HG03354 (cell line): ENCODE results near the gene AIFM1.
A peak's percentile ranks its signal among the peaks of the same experiment; 100 is the strongest.

Source experiments
- ATAC-seq: cut with Tn5 transposase; IDR thresholded peaks from one replicate; pipeline ENCODE4 v1.9.1; 2021; ENCODE audit warnings: mild to moderate bottlenecking; ENCODE audit not compliant: unreplicated experiment, poor library complexity, severe bottlenecking

AIFM1 gene

DNA sequence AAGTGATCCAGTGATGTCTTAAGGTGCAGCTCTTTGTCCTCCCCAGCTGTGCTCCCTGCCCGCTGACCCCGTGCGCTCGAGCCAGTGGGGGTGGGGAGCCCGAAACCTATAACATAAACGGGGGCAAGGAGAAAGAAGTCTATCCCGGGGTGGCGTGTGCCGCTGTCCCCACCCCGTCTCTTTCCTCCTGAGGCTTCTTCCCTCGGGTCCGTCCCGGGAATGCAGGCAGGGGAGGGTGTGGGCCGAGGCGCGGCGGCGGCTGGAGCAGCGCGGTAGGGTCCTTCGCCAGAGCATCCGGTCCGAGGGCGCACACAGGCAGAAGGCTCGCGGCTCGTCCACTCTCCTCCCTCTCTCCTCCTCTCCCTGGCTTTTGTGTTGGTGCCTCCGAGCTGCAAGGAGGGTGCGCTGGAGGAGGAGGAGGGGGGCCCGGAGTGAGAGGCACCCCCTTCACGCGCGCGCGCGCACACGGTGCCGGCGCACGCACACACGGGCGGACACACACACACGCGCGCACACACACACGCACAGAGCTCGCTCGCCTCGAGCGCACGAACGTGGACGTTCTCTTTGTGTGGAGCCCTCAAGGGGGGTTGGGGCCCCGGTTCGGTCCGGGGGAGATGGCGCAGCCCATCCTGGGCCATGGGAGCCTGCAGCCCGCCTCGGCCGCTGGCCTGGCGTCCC is 5.9 kb upstream of the AIFM1 start, which contains the start of gene RAB33A:
TSS of gene RAB33A (plus strand) at position 517 of the 681 bp plus-strand sequence. CDS start at position 618, 101 bp downstream.
- ATAC-seq = peak; percentile 14

DNA sequence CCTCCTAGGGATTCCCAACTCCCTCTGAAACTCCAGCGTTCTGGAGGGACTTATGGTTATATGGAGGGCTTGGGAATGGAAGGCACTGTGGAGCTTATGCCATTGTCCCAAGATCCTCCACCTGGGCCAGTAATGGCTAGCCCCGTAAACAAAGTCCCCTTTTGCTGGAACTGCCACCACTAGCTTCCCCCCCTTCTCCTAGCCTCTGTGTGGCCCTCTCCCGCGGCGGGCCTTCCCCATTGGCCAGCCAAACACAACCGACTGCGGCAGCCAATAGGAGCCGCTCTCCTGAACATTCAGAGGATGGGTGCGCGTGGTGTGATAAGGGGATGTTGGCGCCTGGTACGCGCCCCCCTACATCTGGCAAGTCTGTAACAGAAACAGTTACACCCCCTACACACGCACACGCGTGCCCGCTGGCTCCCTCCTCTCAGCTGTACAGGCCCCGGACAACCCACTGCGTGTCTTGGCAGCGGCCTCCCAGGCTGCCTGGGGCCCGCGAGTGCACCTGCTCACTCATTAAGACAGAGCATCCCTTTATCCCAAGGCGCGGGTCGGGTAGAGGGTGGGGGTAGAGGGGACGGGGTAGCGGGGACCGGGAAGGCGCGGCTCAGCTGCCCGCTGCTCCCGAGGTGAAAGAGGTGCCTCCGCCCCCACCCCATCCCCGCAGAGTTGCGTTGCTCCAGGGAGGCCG is 5.3 kb upstream of the AIFM1 start:
- ATAC-seq = peak; percentile 81

DNA sequence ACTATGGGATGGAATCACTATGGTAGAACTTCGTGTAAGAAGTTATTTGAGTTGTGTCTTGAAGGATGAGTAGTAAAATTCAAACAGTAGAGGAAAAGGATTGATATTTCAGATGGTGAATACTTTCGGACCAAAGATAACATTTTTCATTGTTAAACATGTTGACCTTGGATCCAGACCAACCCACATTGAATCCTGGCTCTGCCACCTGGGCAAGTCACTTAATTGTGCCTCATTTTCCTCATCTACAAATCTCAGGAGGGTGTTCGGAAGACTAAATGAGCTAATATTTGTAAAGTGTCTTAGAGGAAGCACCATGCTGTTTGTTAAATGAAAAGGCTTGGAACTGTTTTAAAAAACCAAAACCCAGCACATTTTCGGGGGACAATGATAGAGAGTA is 1.4 kb upstream of the AIFM1 start:
- no peak for ATAC-seq

DNA sequence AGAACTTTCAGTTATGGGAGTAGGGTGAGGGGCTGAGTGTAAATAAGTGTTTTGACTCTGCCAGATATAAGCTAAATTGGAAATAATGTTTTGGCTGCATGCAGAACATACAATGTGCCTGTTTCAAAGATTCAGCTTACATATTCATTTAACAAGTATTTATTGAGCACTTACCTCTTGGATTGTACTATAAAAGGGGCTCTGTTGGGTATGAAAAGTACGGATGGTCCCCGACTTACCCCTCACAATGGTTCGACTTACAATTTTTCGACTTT is 799 bp upstream of the AIFM1 start:
- no peak for ATAC-seq

DNA sequence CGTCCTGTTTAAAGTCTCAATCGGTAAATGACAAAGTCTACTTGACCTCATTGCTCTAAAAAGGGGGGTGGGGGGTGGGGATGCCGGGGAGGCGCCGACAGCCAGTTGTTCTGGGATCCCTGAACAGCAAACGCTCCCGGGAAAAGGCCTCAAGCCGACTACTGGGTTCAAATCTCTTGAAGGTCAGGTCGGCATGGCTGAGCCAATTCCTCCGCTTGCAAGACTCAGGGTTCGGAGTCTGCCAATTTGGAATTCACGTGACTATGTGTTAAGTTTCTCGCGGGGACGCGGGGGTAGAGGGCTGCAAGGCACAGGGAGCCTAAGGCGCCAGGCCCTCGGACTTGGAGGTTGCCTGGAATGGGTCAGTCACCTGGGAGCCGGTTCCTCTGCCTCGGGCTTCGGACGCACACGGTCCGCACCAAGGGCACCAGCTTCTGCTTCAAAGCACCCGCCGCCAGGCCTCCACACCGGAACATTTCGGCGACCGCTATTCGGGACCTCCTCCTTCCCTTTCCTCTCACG is 399 bp downstream of the AIFM1 start:
- ATAC-seq = no peak

DNA sequence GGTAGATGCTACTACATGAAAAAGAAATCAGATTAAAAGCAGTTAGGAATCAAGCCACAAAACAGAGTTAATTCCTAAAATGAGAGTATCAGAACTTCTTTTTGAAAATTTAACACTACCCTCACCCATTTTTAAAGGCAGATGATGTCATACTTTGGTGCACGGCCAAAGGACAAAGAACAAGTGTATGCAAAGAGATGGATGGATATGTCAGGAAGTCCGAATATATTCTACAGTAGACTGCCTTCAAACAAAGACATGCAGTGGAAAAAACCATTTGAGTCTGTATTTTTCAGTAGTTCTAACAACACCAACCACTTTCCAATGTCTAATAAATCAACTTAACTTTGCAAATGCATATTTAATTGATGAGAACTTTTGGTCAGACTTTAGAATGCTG is 2.2 kb downstream of the AIFM1 start:
- no peak for ATAC-seq

DNA sequence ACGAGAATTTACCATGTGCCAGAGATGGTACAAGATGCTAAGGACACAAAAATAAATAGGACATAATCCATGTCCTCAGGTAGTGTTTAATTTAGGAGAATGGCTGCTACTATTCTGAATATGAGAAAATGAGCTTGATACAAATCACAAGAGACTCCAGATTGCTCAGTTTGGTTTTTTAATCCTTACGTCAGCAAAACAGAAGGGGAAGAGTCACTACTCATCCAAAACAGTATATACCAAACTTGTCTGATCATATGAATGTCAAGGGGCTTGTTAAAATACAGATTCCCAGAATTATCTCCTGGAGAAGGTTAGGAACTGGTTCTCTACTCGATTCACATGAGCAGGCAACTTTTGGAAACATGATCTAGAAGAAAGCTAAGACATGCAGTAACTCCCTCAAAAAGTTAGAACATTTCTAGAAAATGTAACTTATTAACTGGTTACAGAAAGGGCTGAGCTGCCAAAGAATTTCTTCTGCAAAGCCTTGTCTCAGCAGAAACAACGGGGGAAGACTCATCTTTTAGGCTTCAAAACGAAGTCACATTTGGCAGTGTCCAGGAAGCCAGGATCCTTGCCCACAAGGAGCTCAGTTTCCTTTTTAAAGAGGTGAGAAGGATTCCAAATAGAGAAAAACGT is 3.4 kb downstream of the AIFM1 start:
- no peak for ATAC-seq

DNA sequence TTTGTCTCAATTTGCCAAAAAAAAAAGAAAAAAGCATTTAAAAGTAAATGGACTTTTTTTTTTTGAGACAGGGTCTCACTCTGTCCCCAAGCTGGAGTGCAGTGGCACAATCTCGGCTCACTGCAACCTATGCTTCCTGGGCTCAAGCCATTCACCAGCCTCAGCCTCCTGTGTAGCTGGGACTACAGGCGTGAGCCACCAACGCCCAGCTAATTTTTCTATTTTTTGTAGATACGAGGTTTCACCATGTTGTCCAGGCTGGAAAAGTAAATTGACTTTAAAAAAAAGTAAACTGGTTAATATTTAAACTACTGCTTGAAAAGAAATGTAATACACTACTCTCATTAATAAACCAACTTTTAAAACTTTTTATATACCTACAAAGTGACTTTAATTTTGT is 5.9 kb downstream of the AIFM1 start:
- ATAC-seq = no peak

DNA sequence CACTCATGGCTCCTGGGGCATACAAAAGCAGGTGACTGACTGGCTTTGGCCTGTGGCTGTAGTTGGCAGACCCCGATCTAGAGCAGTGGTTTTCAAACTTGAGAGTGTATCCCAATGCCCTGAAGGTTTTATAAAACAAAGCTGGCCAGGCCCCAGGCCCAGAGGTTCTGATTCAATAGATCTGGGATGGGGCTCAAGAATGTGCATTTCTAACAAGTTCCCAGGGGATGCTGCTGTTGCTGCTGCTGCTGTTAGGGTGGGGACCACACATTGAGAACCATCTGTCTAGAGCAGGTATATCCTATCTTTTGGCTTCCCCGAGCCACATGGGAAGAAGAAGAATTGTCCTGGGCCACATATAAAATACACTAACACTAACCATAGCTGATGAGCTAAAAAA is 7.3 kb downstream of the AIFM1 start:
- no peak for ATAC-seq

DNA sequence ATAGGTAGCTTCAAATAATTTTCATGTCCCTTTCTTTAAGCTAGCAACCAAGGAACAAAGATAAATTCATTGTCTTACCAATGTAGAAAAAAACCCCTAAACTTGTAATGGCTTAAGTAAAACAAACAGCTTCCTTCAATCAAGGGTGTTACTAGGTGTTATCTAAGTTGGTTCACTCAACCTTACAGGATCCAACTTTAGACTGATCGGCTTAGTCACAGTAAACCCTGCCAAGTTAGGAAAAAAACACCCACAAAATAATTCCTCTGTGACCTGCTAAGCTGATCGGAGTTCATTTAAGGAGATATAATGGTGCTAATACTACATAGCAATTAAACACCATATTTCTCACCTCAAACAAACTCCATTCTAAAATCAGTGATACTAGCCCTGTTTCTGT is 10.1 kb downstream of the AIFM1 start:
- ATAC-seq = no peak

DNA sequence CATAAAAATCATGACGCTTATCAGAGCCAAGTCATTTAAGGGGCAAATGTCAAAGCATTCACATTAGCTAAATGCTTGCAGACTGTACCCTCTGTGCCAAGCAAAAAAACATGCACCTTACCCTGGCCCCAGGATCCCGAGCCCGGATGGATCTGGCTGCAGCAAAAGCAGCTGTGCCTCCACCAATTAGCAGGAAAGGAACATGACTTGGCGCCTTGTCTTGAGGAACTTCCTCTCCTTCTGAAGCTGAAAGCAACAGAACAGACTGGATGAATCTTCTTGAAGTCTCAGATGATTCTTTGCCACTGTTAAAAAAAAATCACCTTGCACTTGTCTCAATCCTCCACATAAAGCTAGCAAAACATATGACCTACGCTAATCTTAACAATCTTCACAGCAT is 18.0 kb downstream of the AIFM1 start:
- ATAC-seq = no peak

DNA sequence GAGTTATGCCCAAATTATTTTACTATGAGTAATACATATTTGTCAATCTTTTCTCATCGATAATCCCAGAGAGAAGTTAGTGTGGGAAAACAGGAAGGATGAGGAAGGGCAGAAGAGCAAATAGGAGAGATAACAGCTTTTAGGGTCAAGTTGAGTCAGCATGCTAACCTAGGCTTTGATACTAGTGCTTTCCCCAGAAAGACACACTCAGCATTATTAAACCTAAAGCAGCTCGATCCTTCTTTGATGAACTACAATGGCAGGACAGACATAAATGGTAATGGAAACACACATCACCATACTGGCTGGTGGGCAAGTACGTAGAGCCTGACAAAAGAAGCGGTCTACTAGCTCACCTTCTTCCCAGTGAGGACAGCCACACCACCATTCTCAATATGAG is 20.5 kb downstream of the AIFM1 start:
- ATAC-seq = no peak

DNA sequence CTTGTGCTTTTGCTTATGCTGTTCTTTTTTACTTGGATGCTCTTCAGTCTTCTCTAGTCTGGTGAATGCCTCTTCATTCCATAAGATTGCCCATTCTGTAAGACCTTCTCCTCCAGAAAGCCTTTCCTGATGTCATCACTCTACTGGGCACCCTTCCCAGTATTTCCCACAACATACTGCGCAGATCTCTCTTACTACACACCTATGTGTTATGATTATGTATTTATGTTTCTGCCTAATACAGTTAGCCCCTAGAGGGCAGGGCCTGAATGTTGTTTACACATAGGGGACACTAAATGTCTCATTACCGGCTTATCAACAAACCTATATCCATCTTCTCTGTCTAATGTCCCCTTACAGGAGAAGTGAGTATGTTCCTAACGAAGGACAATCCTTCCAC is 21.1 kb downstream of the AIFM1 start:
- no peak for ATAC-seq

DNA sequence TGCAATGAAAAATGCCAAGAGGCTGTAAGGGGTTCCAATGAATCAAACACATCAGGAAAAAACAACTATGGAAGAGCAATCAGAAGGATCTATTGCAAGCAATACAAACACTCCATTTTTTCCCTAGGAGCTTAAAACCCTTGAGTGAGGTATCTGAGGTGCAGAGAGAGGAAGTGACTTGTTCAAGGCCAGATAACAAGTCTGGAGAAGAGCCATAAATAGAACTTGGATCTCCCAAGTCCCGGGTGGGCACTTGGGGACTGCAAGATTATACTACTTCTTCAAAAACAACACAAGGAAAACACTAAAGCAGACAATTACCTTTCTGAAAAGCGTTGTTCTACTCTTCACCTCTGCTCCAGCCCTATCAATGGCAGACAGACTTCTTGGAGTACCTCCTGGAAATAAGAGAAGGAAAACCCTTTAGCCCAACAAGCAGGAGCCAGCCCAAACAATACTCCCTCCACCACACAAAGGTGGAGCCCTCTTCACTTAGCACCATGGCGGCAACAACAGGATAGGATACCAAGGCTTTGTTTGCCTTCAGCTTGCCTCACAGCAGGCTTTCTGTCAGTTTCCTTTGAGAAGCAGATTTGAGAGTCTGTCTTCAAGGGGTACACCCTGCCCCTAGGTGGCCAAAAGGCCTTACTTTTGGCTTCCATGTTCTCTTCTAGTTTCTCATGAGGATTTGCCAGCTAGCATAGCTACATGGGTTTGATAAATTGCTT is 26.0 kb downstream of the AIFM1 start:
- ATAC-seq = no peak

DNA sequence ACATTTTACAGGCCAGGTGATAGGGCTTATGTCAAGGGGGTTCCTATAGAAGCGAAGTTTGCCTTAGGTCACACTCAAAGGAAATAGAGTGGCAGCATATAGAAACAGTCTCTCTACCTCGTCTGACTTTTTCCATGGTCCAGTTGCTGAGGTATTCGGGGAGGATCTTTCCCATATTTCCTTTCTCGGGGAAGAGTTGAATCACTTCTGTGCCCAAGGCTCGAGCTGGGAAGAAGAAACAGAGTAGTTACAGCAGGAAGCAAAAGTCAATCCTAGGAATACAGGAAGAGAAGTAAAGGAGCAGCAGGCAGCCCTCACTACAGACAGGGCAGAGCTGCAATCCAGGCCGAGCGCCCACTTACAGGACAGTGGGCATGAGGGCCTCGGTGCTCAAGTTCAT is 28.7 kb downstream of the AIFM1 start:
- ATAC-seq = no peak

DNA sequence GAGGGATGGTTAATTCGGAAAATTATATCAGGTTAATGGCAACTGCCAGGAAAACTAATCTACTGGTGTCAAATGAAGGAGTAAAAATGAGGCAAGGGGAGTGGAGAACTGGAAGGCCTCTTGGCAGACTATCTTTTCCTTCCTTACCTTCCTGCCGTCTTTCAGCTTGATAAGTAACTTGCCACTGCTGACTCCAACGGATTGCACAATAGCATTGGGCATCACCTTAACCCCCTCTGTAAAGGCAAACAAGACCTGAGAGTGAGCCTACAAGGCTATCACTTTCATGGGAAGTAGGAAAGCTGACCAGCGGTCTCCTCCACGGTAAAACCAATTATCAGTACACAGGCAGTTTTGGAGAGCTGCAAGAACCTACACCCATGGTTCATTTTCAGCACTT is 29.1 kb downstream of the AIFM1 start:
- ATAC-seq = no peak

DNA sequence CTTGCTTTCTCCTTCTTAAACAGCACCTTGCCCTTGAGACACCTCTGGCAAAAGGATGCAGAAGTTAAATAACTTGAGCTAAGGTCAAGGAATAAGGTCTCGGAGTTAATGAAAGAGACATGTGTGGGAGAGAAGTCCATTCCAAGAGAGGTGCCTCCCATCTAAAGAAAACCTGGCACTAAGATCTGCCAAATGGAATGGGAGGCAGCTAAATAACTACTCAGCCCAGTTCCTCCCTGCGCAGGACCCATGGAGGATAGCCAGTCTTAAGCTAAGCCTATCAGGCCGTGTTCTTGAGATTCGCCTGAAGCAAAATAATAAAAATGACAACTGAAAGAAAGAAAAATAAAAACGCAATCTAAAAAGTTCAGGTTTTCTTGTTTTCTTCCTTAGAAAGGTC is 34.7 kb downstream of the AIFM1 start:
- ATAC-seq = no peak

DNA sequence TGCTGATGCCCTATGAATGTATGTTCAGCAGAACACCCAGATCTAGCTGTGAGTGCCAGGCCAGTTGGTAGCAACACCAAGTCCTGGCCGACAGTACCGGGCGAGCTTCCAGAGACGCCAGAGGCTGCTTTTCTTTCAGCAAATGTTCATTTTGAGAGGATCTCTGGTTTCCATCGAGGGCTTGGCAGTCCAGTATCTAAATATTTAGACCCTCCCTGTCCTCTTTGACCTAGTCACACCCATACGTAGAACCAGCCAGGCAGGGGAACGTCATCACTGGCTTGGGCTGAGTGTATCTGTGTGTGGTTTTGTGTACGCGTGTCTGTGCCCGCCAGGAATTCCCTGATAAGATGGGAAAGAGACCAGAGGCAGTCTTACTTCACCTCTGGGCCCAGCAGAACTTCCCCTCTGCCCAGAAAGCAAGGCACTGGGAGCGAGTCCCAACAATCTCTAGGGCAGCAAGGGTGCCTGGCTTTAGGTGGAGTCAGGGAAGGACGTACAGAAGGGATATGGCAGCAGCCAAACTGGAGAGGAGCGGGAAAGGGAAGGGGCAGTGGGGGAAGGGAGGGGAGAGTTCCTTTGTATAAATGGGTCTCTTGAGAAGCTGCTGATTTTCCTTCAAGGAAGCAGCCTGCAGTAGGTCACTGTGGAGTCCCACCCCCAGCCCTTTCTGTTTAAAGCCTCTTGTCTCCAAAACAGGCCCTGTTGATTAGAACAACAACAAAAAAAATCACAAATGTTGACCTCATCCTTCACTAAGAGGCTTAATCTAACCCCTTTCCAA is 40.4 kb downstream of the AIFM1 start:
- ATAC-seq = no peak

DNA sequence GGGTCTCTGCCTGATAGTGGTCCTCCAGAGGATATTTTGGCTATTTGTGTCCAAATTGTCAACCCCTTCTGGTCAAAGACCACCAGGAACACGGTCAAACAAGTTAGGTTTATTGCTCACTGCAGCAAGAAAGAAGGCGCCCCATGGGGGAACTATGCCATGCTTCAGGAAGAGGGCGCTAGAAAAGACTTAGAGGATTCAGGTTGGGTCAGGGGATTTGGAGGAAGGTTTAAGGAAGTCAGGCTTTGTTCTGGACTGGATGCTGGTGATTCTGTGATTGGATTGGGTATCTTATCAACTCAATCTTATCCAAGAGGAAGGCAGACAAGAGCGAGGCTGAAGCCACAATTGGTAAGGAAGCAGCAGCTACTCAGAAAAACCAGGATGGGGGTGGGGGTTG is 41.1 kb downstream of the AIFM1 start:
- no peak for ATAC-seq

DNA sequence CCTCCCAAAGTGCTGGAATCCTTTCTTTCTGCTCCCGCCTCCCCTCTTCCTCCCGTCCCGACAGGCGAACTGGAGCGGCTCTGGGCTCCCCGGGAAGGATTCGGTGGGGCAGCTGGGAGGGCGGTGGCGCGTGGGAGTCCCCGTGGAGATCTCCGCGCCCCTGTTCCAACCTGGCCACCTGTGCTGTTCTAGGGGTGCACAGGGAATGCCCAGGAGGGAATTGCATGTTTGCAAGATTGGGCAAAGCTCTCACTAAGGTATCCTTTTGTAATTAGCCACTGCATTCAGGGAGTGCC is 44.2 kb downstream of the AIFM1 start:
- ATAC-seq = no peak
